Stimulated activated CD8-positive, alpha-beta memory T cell treated with anti-CD3 and anti-CD28 coated beads, Interleukin-12 subunit alpha, Interleukin-12 subunit beta, amount 100 ng/mL, for 4 hours (primary cell): ENCODE results near the gene NIM1K.
"Not testable (repeated sequence)": the region's sequence is repeated elsewhere in the genome, so short reads cannot be mapped to it uniquely, and the experiment has no call there.

Source experiments
- DNase-seq: peaks from one replicate; pipeline ENCODE4 v3.0.0-alpha.2; 2020; ENCODE audit warnings: low read depth

Gene NIM1K

GRCh38 chr5:43281840-43282658 is 90.0 kb downstream of the NIM1K start:
- DNase-seq: no peak

GRCh38 chr5:43286623-43287022 is 94.6 kb downstream of the NIM1K start:
- no peak for DNase-seq

GRCh38 chr5:43287493-43287892 is 95.5 kb downstream of the NIM1K start:
- DNase-seq: no peak

- DNase-seq: no peak
These were observed 96.3 kb downstream of the NIM1K start for GRCh38 chr5:43288269-43288831.

- no peak for DNase-seq
These were observed 98.7 kb downstream of the NIM1K start for GRCh38 chr5:43290726-43291125.

- DNase-seq: no peak
These were observed 102.2 kb downstream of the NIM1K start for GRCh38 chr5:43294226-43294625.

- DNase-seq: no peak
These were observed 103.2 kb downstream of the NIM1K start for GRCh38 chr5:43295202-43295601.

- no peak for DNase-seq
These were observed 104.8 kb downstream of the NIM1K start for GRCh38 chr5:43296835-43297234.

GRCh38 chr5:43298443-43298842 is 106.4 kb downstream of the NIM1K start:
- no peak for DNase-seq

GRCh38 chr5:43300112-43300511 is 108.1 kb downstream of the NIM1K start:
- DNase-seq: no peak

- DNase-seq: no peak
These were observed 109.6 kb downstream of the NIM1K start for GRCh38 chr5:43301653-43302091.

- DNase-seq: no peak
These were observed 110.5 kb downstream of the NIM1K start for GRCh38 chr5:43302481-43302880.

GRCh38 chr5:43303242-43303641 is 111.2 kb downstream of the NIM1K start:
- DNase-seq: no peak

GRCh38 chr5:43304525-43304924 is 112.5 kb downstream of the NIM1K start:
- no peak for DNase-seq

- no peak for DNase-seq
These were observed 114.0 kb downstream of the NIM1K start for GRCh38 chr5:43305948-43306565.

GRCh38 chr5:43306954-43307353 is 114.9 kb downstream of the NIM1K start:
- not testable (repeated sequence) for DNase-seq

GRCh38 chr5:43309122-43309521 is 117.1 kb downstream of the NIM1K start:
- no peak for DNase-seq

- no peak for DNase-seq
These were observed 117.6 kb downstream of the NIM1K start for GRCh38 chr5:43309637-43310036.

GRCh38 chr5:43312076-43312661 is 120.1 kb downstream of the NIM1K start:
- no peak for DNase-seq

GRCh38 chr5:43312699-43313034 is 120.6 kb downstream of the NIM1K start:
- DNase-seq: no peak

- peak; percentile 98 for DNase-seq
These were observed 121.2 kb downstream of the NIM1K start, which contains the start of gene HMGCS1 for GRCh38 chr5:43313035-43313853. TSS of gene HMGCS1 (minus strand) at chr5:43313412. CDS start at chr5:43298965, 14,447 bp downstream.

GRCh38 chr5:43313854-43314457 is 121.9 kb downstream of the NIM1K start:
- DNase-seq: no peak
